GM19035 (cell line): ENCODE measurements around the gene COG7.
"Not testable (repeated sequence)": the region's sequence is repeated elsewhere in the genome, so short reads cannot be mapped to it uniquely, and the experiment has no call there.

Source experiments
- ATAC-seq: cut with Tn5 transposase; IDR thresholded peaks from one replicate; pipeline ENCODE4 v1.9.1; 2021; ENCODE audit not compliant: unreplicated experiment

Gene COG7

DNA sequence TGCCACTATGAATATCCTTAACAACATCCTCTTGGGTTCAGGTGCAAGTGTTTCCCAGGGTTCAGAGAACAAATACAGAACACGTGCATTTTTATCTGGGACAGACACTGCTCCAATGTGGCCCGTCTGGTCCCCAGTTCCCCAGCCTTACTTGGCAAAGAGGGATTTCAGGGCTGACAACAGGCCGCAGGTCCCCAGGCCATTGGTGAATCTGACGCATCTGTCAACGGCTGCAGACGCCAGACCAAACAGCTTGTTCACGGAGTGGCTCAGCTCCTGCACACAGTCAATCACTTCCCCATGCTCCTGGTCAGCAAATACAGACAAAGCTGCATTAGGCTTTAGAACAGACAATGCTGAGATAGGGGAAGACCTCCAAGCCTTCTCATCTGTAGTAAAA lies 36.2 kb downstream of the COG7 start:
- ATAC-seq = no peak

DNA sequence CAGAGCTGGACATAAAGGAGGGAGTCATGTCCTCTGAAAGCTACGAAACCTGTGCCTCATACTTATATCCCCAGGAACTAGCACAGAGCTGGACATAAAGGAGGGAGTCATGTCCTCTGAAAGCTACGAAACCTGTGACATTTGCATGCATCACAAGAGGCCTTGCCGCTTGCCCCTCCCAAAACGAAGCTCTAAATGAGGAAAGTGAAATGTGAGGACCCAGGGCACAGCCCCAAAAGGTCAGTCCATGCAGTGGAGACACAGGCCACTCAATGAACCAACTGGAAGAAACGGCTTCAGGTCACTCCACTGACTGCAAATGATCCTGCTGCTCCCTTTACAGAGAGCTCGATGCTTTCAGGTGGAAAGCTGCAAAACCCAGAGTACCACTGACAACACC lies 38.3 kb downstream of the COG7 start:
- no peak for ATAC-seq

DNA sequence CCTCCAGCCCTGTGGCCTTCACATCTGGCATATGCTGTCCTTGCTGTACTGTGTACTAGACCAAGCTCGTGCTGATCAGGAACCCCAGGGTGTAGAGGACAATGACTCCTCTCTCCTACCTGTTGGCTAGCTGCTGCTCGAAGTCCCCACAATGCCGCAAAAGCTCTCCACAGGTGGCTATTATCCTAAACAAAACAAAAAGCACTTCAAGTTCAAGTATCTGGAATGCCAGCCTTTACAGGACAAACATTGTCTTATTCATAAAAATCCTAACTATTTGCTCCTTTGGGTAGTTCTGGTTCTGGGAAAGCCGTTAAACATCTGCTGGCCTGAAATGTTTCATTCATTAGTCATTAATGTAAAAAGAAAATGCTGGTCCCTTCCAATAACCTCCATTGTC lies 42.8 kb downstream of the COG7 start:
- ATAC-seq = no peak

DNA sequence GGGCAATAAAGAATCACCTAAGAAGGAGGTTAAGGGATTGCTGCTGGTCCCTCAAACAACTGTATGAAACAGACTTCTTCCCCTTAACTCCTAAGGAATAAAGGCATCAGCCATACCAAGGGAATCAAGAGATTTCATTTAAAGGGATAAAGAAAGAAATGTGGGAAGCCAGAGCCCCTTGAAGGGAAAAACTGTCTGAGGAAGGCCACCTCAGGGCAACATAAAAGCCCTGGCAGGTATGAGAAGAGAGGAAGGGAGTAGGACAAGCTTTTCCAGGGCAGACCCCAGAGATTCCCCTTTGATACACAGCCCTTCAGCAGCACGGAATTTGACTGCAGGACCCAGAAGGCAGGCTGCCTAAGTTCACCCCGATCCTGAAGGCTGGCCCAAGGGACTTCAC lies 43.5 kb downstream of the COG7 start:
- no peak for ATAC-seq

DNA sequence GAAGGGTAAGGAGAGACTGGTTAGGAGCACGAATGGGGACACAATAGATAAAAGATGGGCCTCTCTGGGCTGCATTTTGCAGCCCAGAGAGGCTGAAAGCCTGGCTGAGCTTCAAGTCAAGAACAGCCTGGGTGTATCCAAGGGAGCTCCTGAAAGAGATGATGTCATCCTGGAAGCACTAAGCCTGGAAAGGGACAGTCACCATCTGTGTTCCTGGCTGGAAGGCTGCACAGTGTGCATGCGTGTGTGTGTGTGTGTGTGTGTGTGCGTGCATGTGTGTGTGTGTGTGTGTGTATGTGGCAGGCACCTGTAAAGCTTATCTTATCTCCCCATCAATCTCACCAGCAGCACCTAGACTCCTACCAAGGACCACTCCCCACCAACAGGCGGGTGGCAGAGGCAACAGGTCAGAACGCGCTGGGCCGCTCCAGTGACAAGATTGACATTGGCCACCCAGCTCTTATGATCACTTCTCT lies 44.1 kb downstream of the COG7 start:
- no peak for ATAC-seq

DNA sequence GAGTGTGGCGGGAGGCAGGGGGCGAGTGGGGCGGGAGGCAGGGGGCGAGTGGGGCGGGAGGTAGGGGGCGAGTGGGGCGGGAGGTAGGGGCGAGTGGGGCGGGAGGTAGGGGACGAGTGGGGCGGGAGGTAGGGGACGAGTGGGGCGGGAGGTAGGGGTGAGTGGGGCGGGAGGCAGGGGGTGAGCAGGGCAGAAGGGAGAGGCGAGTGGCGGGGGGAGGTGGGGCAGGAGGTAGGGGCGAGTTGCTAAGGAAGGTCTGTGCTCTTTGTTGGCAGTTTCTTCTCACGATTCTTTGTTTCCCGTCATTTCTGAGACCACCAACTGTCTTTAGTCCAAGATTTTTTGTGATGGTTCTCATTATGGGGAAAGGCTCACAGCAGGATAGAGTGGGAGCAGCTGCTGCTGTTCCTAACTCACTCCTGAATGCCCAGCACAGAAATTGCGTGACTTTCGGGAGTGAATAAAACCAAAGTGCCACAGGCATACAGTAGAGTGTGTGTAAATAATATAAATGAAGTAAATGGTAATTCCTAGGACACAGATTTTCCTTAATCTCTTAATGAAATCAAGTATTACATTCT lies 44.7 kb downstream of the COG7 start:
- ATAC-seq = no peak

DNA sequence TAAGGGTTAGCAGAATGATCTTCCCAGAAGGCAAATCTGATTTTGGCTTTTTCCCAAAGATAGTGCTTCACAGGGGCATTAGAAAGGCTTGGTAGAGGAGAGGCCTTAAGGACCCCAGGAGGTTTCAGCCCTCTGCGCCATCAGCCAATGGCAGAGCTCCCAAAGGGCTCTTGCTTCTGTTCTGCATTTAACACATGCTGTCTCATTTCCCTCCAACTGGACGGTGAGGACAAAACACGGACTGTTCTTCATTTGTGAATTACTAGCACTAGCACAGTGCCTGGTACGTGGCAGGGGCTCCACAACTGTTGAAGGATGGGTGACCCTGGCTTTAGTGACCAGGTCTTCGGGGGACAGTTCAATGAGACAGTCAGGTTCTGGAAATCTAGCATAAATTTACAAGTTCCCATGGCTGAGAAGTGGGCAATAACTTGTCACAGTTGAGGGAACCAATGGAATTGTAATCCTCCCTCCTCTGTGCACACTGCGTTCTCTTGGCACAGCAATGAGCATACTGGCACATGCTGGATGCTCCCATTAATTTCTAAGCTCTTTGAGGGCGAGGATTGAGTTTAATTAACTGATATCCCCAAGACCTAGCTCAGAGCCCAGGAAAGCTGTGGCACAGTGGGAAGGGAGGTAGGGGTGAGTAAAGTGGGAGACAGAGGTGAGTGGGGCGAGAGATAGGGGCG lies 45.4 kb downstream of the COG7 start:
- no peak for ATAC-seq

DNA sequence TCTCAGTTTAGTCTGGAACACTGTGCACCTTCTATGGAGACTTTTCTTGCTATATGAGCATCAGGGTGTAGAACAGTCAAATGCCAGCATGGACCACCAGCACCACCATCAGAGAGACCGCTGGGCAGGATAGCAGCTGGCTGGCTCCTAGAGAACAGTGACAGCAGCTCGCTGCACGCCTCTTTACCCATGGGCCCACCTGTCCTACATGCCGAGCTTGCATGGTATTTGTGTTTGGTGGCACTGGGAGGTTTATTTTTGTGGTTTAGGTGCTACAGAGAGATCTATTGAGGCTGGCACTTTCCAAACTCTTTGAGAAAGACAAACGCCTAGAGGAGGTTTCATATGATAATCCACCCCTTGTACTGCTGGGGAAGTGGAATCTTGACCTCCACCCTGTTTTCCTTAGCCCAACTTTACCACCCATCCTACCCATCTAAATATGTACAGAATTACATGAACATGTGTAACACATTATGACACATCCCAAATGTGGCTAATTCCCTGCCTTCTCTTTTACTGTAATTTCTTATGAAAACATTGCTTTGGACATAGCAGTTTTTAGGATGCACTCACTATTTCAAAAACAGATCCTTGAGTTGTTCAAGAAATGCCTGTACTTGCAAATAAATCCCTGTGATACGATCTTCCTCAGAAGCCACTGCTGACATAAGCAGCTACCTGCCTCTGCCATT lies 46.3 kb downstream of the COG7 start:
- no peak for ATAC-seq

DNA sequence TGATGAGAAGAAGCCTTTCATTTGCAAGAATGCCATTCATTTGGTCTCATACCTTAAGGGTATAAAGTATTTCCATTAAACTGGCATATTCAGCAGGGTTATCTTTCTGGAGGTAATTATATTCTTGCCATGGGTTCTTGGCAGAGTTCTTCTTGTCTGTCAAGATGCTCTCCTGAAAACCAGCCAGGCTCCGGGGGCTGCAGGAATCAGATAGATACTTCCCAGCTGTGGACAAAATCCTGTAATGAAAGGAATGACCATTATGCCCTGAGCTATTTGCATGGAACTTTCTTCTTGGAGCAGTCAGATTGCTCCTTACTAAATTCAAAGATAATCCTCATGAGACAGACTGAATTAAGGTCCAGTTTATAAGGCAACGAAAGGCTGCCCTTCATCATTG lies 47.0 kb downstream of the COG7 start:
- no peak for ATAC-seq

DNA sequence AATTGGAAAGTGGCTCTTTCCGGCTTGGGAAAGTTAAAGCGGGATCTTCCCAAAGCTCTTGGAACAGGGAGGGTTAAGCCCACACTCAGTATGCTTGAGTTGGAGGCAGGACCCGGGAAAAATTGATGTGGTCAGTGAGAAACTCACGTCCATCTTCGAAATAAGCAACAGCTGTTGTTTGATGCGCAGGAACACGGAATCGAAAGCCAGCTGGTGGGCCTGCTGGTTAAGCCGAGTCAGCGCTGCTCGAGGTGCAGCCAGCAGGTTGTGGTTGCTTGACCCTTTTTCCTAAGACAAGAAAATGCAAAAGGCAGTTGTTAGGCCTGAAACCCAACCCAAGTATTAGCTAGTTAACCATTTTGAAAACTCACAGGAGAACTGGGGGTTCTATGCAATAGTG lies 49.4 kb downstream of the COG7 start:
- no peak for ATAC-seq

DNA sequence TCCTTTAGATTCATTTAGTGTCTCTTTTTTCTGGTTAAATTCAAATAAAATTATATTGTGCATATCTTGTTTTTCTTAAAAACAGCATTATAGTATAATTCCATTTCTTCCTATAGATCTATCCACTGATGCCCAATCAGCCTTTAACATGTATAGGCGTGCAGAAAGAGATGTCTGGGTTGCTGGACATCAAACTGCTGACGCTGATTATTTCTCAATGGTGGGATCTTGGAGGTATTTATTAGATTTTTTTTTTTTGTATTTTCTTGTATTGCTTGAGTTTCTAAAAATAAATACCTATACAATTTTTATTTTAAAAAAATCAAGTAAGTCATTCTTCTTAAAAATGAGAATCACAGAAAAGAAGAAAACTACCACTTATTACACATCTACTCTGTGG lies 50.9 kb downstream of the COG7 start:
- ATAC-seq = no peak

DNA sequence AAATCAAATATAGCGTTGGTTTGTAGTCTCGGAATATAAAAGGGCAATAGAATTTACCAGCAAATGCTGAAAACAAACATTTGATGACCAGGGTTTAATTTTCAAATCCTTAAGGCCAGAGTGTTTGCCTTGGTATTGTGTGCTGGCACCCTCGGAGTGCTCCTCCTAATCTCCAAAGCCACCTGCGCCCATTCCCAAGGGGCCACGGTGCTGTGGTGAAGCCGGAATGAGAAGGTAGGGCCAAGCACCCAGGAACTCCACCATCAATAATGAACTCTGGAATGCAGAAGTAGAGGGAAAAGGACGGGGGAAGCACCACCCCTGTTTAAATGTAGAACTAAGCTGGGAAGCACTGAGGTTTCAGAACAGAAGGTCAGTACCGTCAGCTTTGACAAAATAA lies 51.9 kb downstream of the COG7 start:
- no peak for ATAC-seq

DNA sequence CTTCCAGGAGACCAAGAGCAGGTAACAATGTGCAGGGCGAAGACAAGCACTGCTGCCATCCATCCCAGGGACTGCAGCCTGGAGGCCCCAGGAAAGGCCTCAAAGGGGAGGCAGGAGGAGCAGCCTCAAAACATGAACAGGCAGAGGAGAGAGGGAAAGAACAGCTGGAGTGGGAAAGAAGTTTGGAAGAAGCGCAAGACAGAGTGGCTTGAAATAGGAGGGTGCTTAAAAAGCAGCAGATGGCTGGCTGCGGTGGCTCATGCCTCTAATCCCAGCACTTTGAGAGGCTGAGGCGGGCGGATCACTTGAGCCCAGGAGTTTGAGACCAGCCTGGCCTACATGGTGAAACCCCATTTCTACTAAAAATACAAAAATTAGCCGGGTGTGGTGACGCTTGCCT lies 52.5 kb downstream of the COG7 start:
- ATAC-seq = not testable (repeated sequence)

DNA sequence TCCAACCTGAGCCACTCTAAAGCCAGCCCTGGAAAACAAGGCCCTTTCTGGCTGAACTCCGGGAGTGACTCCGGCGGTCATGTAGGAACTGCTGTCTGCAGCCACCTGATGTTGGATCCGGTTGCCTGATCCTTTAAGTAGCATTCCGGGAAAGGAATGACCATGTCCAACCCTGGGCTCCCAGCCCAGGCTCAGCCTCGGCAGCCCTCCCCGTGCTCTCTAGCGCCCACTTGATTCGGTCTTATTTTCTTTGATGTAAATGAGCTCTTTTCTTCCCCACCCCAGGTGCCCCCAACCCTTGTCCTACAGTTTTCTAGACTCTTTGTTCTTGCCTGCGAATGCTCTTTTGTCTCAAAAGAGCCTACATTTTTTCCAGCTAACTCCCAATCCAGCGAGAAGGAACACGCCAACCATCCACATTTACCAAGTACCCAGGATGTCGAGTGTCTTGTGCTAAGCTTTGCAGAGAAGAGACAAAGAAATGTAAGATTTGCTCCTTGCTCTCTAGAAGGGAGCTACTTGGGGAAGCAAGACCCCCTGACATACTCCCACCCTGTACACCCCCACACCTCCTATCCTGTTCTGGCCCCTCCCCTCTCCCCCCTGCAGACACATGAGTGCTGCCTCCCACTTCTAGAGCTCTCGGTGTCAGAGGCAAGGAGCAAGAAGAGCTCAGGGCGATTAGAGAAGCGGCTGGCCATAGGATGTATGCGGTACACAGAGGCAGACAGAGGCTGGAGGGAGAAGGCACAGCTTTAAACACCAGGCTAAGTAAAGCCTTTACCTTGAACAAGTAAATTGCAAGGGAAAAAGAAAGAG lies 53.8 kb downstream of the COG7 start:
- ATAC-seq = no peak

DNA sequence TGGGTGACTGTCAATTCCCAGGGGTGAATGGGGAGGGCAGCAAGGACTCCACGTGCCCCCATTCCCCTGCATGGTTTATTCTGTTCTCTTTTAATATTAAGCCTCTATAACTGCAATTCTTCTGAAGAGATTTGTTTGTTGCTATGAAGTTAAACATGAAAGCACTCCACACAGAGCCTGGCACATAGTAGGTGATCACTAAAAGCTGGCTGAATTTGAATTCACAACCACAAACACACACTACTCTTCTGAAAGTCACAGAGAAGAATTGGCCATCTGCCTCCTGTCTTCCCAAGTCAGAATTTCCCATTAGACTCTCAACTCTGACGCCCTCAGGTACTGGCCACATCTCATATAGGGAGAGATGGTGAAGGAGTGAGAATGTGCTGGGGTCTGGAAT lies 55.5 kb downstream of the COG7 start:
- ATAC-seq = no peak

DNA sequence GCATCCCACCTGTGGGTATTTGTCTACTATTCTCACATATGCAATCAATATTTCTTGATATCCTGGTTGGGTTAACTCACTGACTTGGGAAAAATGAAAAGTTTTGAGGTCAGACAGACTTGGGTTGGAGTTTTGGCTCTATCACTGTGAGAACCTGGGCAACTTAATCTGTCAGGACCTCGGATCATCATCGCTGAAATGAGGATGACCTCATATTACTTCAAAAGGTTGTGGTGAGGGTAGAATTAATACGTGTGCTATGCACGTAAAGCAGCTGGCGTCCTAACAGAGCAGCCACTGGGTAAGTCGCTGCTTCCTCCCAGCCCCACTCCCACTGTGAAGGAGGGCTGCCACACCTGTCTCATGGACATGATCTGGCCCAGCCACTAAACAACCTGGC lies 57.3 kb downstream of the COG7 start:
- ATAC-seq = no peak

DNA sequence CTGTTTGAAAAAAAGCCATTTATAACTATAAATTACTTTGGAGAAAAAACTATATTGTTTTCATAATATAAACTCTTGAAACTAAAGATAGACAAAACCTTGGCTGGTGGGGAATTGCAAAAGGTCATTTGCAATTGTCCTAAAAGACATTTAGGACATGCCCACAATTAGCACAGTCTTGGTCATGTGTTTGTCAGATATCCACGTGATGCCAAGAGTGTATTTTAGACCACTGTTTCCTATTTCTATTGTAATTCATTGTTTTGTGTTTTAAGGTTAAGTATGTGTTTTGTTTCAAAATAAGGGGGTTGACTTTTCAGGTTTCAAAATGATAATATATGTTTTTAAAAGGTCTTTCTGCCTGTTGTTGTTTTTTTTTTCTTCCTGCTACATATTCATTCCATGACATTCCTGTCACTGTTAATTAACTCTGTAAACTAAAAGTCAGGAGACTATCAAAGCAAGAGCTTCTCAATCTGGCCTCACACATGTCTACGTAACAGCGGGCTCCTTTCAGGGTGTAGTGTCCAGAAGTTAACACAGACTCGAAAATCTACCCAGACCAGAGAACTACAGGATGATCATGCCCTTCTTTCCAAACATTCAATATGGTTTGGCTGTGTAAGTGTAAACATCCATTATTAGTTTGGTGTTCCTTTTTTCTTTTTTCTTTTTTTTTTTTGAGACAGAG lies 58.7 kb downstream of the COG7 start:
- no peak for ATAC-seq

DNA sequence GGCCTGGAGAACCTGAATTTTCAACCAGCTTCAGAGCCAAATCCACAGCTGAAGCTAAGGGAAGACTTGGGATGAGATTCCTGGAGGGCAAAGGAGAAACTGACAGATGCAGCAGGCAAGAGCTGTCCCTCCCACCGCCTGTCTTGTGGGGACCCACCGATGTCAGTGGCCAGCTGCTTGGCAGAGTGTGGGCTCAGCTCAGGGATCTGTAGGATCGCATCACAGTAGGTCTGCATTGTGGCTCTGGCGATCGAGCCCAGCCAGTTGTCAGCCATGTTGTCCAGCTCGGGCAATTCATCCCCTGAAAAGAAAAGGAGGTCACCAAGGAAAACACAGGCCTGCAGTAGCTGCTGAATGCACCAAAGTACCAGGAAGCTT lies 60.8 kb downstream of the COG7 start:
- ATAC-seq = no peak

DNA sequence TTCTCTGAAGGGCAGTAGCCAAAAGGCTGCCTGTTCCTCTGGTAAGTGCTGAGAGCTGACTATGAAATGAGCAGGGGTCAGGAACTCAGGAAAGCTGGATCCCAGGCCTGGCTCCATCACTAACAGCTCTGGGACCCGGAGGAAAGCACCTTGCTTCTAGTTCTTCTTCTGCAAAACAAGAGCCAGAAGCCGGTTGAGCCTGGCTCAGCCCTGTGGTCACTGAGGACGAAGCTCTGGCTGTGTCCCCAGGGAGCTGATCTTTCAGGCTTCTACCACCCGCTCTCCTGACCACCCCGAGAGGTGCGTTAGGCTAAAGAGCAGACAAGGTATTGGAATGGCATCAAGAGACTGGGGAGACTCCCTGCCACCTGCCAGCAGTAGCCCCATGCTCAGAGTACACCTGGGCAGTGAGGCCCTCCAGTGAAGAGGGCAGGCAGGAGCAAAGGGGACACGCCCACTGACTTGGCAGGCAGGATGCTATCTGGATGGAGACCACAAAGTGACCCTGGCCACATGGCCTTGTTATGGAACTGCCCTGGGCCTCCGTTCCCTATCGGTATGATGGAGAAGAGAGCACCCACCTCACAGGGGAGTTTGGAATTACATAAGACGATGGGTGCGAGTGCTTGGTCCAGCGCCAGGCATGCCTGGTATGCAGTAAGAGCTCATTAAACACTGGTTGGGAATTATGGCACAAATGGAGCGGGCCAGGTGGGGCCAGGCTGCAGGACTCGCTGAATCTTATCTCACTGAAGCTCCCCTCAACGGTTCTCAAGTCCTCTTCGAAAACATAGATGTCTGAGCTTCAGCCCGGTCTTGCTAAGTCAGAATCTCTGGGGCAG lies 61.4 kb downstream of the COG7 start:
- ATAC-seq = no peak

DNA sequence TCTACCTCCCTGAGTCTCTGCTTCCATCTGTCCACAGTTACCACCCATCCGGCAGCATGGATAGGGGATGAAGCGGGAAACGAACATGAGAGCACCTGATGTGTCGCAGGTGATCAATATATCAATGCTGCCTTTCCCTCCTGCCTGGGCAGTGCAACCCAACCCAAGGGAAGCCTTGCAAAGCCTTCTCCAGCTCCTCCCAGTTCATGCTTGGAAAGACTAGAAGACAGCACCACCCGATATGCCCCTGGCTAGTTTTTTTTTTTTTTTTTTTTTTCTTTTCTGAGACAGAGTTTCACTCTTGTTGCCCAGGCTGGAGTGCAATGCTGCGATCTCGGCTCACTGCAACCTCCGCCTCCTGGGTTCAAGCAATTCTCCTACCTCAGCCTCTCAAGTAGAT lies 63.1 kb downstream of the COG7 start:
- ATAC-seq = not testable (repeated sequence)
